GM13976 (cell line): Measurements from ENCODE around the gene TAAR1.
"Not testable (repeated sequence)": the region's sequence is repeated elsewhere in the genome, so short reads cannot be mapped to it uniquely, and the experiment has no call there.

Experiments
- DNase-seq: peaks from one replicate; pipeline ENCODE4 v3.0.0; 2012; ENCODE audit warnings: low spot score
- CTCF ChIP-seq: IDR thresholded peaks from 2 replicates; pipeline ENCODE4 v1.5.1; 2012; ENCODE audit warnings: borderline replicate concordance, mild to moderate bottlenecking; ENCODE audit not compliant: insufficient read depth; ENCODE audit errors: extremely low read depth, missing control alignments, control extremely low read depth
- in situ Hi-C: fragments of 300-500 bp; cut with MboI; formaldehyde crosslinking; loops from one replicate; pipeline ENCODE4 v1.12.0; 2022; ENCODE audit warnings: low sequenced_read_pairs, mixed read lengths, inconsistent platforms; ENCODE audit not compliant: unreplicated experiment

Gene TAAR1

DNA sequence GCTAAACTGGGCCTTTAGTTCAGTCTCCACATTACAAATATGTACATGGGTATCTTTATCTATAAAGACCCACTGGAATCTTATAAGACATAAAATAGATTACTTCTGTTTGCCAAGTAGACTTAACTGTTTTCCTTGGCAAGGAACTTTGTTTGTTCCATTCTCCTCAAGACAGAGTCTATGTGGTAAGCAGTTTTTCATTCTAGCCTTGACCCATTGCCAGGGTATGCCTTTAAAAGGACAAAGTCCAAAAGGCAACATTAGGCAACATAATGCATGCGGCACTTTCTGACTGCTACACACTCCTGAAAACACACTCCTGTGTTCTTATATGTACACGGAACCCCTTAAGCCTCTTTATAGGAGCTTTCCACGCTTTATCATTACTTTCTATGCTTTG is 34.5 kb upstream of the TAAR1 start:
- no peak for TF ChIP-seq CTCF
- in situ Hi-C loops: no loop called here
- no peak for DNase-seq

DNA sequence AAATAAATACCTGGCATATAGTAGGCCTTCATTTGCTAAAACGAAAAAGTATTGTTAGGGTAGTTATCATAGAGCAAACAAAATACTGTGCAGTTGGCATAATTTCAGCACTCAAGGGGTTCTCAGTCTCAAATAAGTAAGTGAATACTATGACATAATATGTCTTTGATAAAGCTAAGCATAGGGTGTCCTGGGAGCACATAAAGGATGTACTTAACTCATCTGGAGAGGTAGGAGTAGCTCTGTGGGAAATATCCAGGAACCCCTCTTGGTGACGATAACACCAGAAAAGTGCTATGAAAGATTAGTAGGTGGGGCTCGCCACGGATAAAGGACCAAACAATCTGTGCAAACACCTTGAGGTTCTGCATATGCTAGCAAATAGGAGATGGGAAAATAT is 31.7 kb upstream of the TAAR1 start:
- TF ChIP-seq CTCF: no peak
- DNase-seq: no peak
- in situ Hi-C loops: no loop called here

- DNase-seq: no peak
- TF ChIP-seq CTCF: no peak
- in situ Hi-C loops: no loop called here
Measured at GRCh38 chr6:132687306-132687705, 28.3 kb upstream of the TAAR1 start.

DNA sequence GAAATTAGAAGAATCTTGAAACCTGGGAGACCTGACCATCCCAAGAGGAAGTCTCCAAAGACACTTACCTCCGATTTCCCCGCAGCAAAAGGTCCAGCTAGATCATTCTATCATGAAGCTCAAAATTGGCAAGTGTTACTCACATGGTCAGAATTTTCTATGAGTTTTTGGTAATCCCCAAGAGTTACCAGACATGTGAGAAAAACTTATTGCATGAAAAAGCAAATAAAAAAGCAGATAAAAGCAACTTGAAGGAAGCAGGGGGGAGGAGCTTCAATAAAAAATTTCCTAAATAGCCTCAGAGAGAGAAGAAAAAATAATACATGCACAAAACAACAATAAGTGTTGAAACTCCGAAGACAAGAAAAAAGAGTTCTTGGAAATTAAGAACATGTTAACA is 27.5 kb upstream of the TAAR1 start:
- no peak for TF ChIP-seq CTCF
- no peak for DNase-seq
- in situ Hi-C loops: no loop called here

GRCh38 chr6:132685009-132685408 is 26.0 kb upstream of the TAAR1 start:
- DNase-seq: no peak
- in situ Hi-C loops: no loop called here
- TF ChIP-seq CTCF: no peak

GRCh38 chr6:132684272-132684671 is 25.3 kb upstream of the TAAR1 start:
- DNase-seq: no peak
- TF ChIP-seq CTCF: no peak
- in situ Hi-C loops: no loop called here

DNA sequence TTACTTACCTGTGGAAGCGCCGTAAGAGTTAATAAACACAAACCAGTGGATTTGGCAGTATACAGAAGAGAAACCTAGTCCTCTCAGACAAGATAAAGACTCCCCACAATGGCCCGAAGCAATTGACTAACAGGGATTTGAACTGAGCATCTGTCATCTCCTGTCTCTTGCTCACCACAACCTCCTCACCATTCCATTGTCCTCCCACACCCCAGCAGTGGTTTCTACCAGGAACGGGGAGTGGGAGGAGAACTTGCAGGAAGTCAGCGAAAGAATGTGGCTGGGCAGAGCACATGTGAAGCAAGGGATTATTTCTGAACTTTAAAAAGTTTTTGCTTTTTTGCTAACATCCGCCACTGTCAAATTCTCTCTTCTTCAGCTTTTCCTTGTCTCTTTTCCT is 24.6 kb upstream of the TAAR1 start:
- no peak for TF ChIP-seq CTCF
- no peak for DNase-seq
- in situ Hi-C loops: no loop called here

DNA sequence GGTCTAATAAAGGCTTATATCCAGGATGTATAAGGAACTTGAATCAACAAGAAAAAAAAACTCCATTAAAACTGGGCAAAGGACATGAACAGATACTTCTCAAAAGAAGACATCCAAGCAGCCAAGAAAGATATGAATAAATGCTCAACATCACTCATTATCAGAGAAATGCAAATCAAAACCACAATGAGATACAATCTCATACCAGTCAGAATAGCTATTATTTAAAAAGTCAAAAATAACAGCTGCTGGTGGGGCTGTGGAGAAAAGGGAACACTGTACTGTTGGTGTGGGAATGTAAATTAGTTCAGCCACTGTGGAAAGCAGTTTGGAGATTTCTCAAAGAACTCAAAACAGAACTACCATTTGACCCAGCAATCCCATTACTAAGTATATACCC is 20.1 kb upstream of the TAAR1 start:
- in situ Hi-C loops, DNase-seq: not testable (repeated sequence)
